Fibroblast of lung (primary cell): ENCODE data around the gene NPSR1.

Experiments
- EZH2 ChIP-seq: IDR thresholded peaks from 2 replicates; pipeline ENCODE4 v1.5.1; 2012; ENCODE audit warnings: low read length, control low read depth, mild to moderate bottlenecking; ENCODE audit errors: missing control alignments
- TF ChIP-seq, protein P1 (sequence below), 2 donors: IDR thresholded peaks in 1 of 2; conservative IDR thresholded peaks in 1 of 2; 1 replicate in 1 of 2; 2 replicates in 1 of 2; pipeline ENCODE4 v1.5.1; 2011 to 2012; ENCODE audit warnings: low read length in 2 of 2, control low read depth in 1 of 2, inconsistent platforms in 1 of 2, low read depth in 1 of 2, mild to moderate bottlenecking in 1 of 2

DNA sequence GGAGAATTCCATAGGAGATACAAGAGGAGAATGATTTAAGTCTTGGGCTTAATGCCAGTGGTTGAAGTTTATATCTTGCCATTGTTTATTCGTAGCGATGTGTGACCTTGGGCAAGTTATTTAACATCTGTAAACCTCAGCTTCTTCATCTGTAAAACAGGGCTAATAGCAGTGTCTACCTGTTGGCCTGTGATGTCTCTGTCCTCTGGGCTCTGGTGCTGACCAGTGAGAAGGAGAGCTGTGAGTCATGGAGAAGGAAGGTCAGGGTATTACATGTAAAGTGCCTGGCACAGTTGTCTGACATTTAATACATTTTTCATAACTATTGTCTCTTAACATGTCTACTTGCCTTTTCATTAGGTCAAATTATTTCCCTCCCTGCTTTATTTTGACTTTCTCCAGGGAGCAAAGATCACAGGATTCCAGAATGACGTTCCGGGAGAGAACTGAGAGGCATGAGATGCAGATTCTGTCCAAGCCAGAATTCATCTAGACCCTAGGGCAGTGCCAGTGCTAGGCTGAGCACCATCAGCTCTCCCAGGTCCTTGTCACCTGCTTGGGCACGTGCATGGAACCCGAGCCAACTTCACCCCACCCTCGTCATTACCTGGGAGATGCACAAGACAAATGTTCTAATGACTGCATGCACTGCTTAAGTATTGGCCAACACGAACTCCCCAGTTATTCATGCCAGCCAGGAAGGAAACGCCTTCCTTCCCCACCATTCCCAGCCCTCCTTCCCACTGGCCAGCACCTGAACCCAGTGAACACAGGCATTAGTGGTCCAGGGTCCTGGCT is 191.3 kb downstream of the NPSR1 start:
- TF ChIP-seq, protein P1, sequence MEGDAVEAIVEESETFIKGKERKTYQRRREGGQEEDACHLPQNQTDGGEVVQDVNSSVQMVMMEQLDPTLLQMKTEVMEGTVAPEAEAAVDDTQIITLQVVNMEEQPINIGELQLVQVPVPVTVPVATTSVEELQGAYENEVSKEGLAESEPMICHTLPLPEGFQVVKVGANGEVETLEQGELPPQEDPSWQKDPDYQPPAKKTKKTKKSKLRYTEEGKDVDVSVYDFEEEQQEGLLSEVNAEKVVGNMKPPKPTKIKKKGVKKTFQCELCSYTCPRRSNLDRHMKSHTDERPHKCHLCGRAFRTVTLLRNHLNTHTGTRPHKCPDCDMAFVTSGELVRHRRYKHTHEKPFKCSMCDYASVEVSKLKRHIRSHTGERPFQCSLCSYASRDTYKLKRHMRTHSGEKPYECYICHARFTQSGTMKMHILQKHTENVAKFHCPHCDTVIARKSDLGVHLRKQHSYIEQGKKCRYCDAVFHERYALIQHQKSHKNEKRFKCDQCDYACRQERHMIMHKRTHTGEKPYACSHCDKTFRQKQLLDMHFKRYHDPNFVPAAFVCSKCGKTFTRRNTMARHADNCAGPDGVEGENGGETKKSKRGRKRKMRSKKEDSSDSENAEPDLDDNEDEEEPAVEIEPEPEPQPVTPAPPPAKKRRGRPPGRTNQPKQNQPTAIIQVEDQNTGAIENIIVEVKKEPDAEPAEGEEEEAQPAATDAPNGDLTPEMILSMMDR (conservative IDR thresholded peaks at IDR 0.05 in 1 of 2, IDR thresholded peaks at IDR 0.05 in 1 of 2; ENCODE audit: low read depth in 1 of 2, low read length in 2 of 2), result no peak
- TF ChIP-seq EZH2, result no peak
